Type B pancreatic cell (in vitro differentiated cells): ENCODE data around the gene FOXN3. TPM values are rescaled to one million over a fixed set of nuclear protein-coding genes. Genes with fewer than 3 reads are reported as not detected.

Source experiments
- DNase-seq: peaks from one replicate; pipeline ENCODE4 v3.0.0; 2021; ENCODE audit warnings: mixed read lengths; ENCODE audit not compliant: unreplicated experiment; ENCODE audit errors: extremely low spot score
- H3K27ac Mint-ChIP-seq: 2 replicates; pipeline ENCODE4 v1.8.0; 2021; ENCODE audit warnings: mild to moderate bottlenecking, mixed read lengths
- H3K27me3 Mint-ChIP-seq: 2 replicates; pipeline ENCODE4 v1.8.0; 2021; ENCODE audit warnings: mixed read lengths
- H3K36me3 Mint-ChIP-seq: 2 replicates; pipeline ENCODE4 v1.8.0; 2021; ENCODE audit warnings: mixed read lengths
- H3K4me1 Mint-ChIP-seq: one replicate; pipeline ENCODE4 v1.8.0; 2021; ENCODE audit warnings: mixed read lengths; ENCODE audit not compliant: unreplicated experiment
- H3K4me3 Mint-ChIP-seq: 2 replicates; pipeline ENCODE4 v1.8.0; 2021; ENCODE audit warnings: mild to moderate bottlenecking, mixed read lengths
- H3K9me3 Mint-ChIP-seq: 2 replicates; pipeline ENCODE4 v1.8.0; 2021; ENCODE audit warnings: mixed read lengths
- CTCF ChIP-seq: fragments of 200-600 bp; sonication (generic); conservative IDR thresholded peaks from 2 replicates; pipeline ENCODE4 v1.5.0; 2021; ENCODE audit warnings: antibody characterized with exemption, mild to moderate bottlenecking
- total RNA-seq: library from RNA; stranded (reverse); gene quantifications from 2 replicates; pipeline ENCODE4 v1.2.1, GENCODE V29; 2021; ENCODE audit warnings: low replicate concordance

The FOXN3 gene
- total RNA-seq, 1 donor from 2014 or later = 73.5 TPM

GRCh38 chr14:89249065-89249695, 167.9 kb downstream of the FOXN3 start:
- no peak for TF ChIP-seq CTCF
- peaks cover 36% of the 10 kb centered on the region for H3K4me1 Mint-ChIP-seq
- no peaks in the 10 kb centered on the region for H3K9me3 Mint-ChIP-seq
- peaks cover 30% of the 10 kb centered on the region for H3K36me3 Mint-ChIP-seq
- no peaks in the 10 kb centered on the region for H3K27me3 Mint-ChIP-seq
- DNase-seq = no peak
- peak overlapping the region; percentile 35 for H3K4me3 Mint-ChIP-seq
- H3K27ac Mint-ChIP-seq = peak overlapping the region; percentile 73

GRCh38 chr14:89248411-89249064, 168.5 kb downstream of the FOXN3 start:
- no peak for TF ChIP-seq CTCF
- H3K4me1 Mint-ChIP-seq = peaks cover 36% of the 10 kb centered on the region
- no peak overlapping the region for H3K4me3 Mint-ChIP-seq
- H3K9me3 Mint-ChIP-seq = no peaks in the 10 kb centered on the region
- DNase-seq = no peak
- peaks cover 27% of the 10 kb centered on the region for H3K36me3 Mint-ChIP-seq
- H3K27ac Mint-ChIP-seq = no peak overlapping the region
- H3K27me3 Mint-ChIP-seq = no peaks in the 10 kb centered on the region

GRCh38 chr14:89247457-89248122, 169.4 kb downstream of the FOXN3 start:
- TF ChIP-seq CTCF = no peak
- Mint-ChIP-seq H3K36me3 (peaks cover 26% of the 10 kb centered on the region), H3K9me3 (no peaks in the 10 kb centered on the region), H3K4me3 (no peak overlapping the region), H3K4me1 (peaks cover 35% of the 10 kb centered on the region), H3K27me3 (no peaks in the 10 kb centered on the region), H3K27ac (no peak overlapping the region)
- DNase-seq = no peak

GRCh38 chr14:89246290-89246689, 170.7 kb downstream of the FOXN3 start:
- TF ChIP-seq CTCF = no peak
- H3K4me1 Mint-ChIP-seq = peaks cover 34% of the 10 kb centered on the region
- no peak for DNase-seq
- no peaks in the 10 kb centered on the region for H3K27me3 Mint-ChIP-seq
- H3K36me3 Mint-ChIP-seq = peaks cover 23% of the 10 kb centered on the region
- no peak overlapping the region for H3K4me3 Mint-ChIP-seq
- H3K27ac Mint-ChIP-seq = no peak overlapping the region
- H3K9me3 Mint-ChIP-seq = no peaks in the 10 kb centered on the region

- Mint-ChIP-seq H3K27me3 (no peaks in the 10 kb centered on the region), H3K27ac (no peak overlapping the region), H3K4me1 (peaks cover 33% of the 10 kb centered on the region), H3K9me3 (no peaks in the 10 kb centered on the region), H3K4me3 (no peak overlapping the region), H3K36me3 (peaks cover 21% of the 10 kb centered on the region)
- DNase-seq = no peak
- no peak for TF ChIP-seq CTCF
These were observed 171.2 kb downstream of the FOXN3 start for GRCh38 chr14:89245802-89246201.
